ENCODE measurements around the gene NTM. TPM values are rescaled to one million over a fixed set of nuclear protein-coding genes. Genes with fewer than 3 reads are reported as not detected.

Gene NTM
- total RNA-seq, 1 donor: not detected

- DNase-seq (ENCODE audit: low read depth in 2 of 3, low spot score in 2 of 3): no peak
Observed at GRCh38 chr11:131592152-131592551, 221.7 kb downstream of the NTM start.

GRCh38 chr11:131592734-131593133 is 222.3 kb downstream of the NTM start:
- no peak for DNase-seq (ENCODE audit: low read depth in 2 of 3, low spot score in 2 of 3)

- DNase-seq (ENCODE audit: low read depth in 2 of 3, low spot score in 2 of 3): no peak
Observed at GRCh38 chr11:131593301-131593700, 222.9 kb downstream of the NTM start.

GRCh38 chr11:131595797-131596196 is 225.4 kb downstream of the NTM start:
- no peak for DNase-seq (ENCODE audit: low read depth in 2 of 3, low spot score in 2 of 3)

DNA sequence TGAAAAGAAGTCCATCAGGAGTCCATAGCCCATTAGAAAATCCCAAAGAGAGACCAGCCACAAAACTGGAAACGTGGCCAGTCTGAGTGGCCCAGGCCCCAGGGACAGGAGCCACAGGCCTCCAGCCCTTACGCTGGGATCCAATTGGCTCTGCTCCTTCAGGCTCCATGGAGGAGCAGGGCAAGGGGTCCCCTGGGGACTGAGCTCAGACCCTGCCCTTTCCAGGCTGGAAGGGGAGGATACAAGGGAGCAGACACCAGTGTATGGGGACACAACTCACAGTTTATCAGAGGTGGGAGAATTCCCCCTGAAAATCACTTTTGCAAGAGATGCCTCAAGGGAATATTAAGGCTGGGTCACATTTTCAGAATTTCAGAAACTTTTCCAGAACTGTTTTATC is 227.5 kb downstream of the NTM start:
- DNase-seq (ENCODE audit: low read depth in 2 of 3, low spot score in 2 of 3): no peak

DNA sequence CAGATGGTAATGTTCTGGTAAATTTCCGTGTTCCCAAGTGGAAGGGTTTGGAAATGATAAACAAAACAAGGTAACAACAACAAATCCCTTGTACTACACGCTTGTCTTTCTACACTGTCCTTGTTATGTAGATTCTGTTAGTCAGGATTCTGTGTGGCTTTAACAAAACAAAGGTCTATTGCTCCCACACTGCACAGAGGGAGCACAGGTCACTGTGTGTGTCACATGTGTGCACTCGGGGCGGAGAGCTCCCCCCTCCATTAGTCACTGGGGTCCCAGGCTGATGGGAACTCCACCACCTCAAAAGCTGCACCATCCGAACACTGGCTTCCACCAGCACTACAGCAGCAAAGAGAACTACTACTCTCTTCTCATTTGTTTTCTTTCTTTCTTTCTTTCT is 227.9 kb downstream of the NTM start:
- DNase-seq (ENCODE audit: low read depth in 2 of 3, low spot score in 2 of 3): no peak

- DNase-seq (ENCODE audit: low read depth in 2 of 3, low spot score in 2 of 3): no peak
Observed at GRCh38 chr11:131599285-131599684, 228.9 kb downstream of the NTM start.

GRCh38 chr11:131600628-131601027 is 230.2 kb downstream of the NTM start:
- no peak for DNase-seq (ENCODE audit: low read depth in 2 of 3, low spot score in 2 of 3)

GRCh38 chr11:131601586-131601985 is 231.2 kb downstream of the NTM start:
- no peak for DNase-seq (ENCODE audit: low read depth in 2 of 3, low spot score in 2 of 3)

DNA sequence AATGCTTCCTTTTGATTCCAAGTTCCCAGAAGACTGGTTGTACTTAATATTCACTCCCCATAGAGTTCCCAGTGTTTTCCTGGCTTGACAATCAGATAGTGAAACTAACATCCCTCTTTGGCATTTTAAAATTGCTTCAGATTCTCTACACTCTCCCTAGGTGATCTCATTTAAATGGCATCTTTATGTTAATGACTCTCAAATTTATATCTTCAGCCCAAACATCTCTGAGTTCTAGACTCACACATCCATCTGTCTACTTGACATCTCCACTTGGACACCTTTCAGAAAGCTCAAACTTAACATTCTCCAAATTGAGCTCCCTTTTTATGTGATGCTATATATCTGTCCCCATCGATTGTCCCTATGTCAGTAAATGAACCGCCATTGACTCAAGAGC is 232.0 kb downstream of the NTM start:
- no peak for DNase-seq (ENCODE audit: low read depth in 2 of 3, low spot score in 2 of 3)

GRCh38 chr11:131606811-131607335 is 236.5 kb downstream of the NTM start:
- DNase-seq (ENCODE audit: low read depth in 2 of 3, low spot score in 2 of 3): no peak

GRCh38 chr11:131609337-131609736 is 238.9 kb downstream of the NTM start:
- peak in 1 of 3 donors; percentile 36 for DNase-seq (ENCODE audit: low read depth in 2 of 3, low spot score in 2 of 3)

DNA sequence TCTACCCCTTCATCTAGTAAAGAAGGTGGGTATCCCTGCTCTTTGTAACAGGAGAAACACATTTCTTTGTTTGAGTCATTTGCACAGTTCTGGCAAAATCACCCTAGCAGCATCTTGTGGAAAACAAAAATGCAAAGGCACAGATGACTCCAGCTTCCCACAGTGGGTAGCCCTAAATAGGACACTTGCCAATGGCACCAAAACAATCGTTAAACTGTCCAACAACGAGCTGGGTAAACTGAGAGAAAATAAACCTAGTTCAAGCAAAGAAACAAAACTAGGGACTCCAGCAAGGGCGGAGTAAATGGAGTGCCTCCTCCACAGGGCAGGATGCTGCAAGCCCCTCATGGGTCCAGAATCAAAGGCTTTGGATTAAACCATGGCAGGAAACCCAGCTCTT is 239.5 kb downstream of the NTM start:
- no peak for DNase-seq (ENCODE audit: low read depth in 2 of 3, low spot score in 2 of 3)

GRCh38 chr11:131611322-131611721 is 240.9 kb downstream of the NTM start:
- no peak for DNase-seq (ENCODE audit: low read depth in 2 of 3, low spot score in 2 of 3)

DNA sequence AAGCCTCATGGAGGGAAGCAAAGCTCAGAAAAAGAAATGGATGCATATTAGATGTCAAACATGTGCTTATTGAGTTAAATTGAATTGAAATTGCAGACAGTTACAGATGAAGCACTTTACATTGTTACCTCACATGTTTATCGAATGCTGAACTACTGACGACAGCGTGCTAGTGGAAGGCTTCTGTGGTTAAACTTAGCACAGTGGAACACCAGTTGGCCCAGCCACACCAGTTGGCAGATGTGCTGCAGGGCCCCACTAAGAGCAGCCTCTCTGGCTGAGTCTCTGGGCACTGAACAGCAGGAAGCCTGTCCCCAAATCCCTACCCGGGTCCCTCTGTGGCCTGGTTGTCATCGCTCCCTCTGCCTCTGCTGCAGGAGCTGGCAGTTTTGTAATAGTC is 242.1 kb downstream of the NTM start:
- no peak for DNase-seq (ENCODE audit: low read depth in 2 of 3, low spot score in 2 of 3)

DNA sequence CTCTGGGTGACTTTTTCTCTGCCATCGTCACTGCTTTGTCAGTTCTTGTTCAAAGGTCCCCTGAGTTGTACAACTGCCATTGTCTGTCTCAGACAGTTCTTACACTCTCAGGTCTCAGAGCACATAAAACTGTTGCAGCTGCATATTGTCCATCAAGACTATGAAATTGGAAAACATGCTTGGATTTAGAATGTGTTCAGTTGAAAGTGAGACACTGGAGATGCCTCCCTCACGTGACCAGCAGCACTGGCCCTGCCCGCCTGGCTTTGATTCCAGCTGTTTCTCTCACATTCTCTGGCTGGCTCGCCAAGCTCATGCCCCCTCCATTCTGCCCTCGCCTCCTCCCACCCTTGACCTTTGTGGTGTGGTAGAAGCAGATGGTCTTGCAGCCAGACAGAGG is 244.2 kb downstream of the NTM start:
- no peak for DNase-seq (ENCODE audit: low read depth in 2 of 3, low spot score in 2 of 3)

GRCh38 chr11:131615611-131616010 is 245.2 kb downstream of the NTM start:
- DNase-seq (ENCODE audit: low read depth in 2 of 3, low spot score in 2 of 3): no peak

DNA sequence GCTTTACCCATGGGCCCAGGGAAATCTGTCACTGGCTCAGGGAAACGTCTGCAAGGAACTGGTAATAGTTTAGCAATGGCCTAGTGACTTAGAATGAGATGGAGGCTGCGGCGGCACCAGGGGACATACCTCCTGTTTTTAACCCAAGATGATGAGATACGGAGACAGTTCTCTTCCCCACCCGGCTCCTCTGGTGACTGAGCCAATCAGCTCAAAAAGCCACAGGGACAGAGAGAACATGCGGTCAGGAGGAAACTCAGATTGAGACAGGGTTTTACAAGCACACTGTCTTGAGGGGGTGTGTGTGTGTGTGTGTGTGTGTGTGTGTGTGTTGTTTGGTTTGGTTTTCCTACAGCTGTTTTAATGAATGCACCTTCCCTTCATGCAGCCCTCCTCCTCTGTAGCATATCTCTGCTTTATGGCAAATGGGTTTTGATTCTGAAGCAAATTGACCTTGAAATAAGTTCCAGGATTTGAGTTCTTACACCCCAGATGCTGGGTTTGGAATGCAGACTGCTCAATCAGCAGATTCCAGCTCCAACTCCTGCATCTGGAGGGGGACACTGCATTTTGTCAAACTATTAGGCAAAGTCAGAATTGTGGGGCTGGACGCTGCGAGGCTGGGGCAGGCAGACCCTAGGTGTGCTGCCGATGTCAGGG is 246.2 kb downstream of the NTM start:
- peak in 1 of 3 donors; percentile 57 for DNase-seq (ENCODE audit: low read depth in 2 of 3, low spot score in 2 of 3)

GRCh38 chr11:131618201-131618600 is 247.8 kb downstream of the NTM start:
- no peak for DNase-seq (ENCODE audit: low read depth in 2 of 3, low spot score in 2 of 3)

DNA sequence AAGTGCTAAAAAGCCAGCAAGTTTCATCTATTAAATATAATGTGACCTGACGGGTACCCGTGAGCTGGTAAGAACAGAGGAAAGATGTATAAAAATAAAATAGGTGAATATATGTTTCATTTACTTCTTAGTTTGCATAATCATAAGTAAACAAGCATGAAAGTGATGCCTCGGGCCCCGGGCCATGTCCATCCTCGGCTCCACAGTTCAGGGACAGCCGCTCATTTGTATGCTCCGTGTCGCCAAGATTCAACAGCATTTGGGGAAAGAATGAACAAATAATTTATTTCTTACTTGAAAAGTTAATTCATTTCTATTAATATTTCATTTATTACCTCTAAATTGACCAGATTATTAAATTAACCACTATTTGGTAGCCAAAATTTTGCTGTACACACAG is 251.8 kb downstream of the NTM start:
- no peak for DNase-seq (ENCODE audit: low read depth in 2 of 3, low spot score in 2 of 3)

GRCh38 chr11:131624531-131624930 is 254.1 kb downstream of the NTM start:
- DNase-seq (ENCODE audit: low read depth in 2 of 3, low spot score in 2 of 3): no peak

GRCh38 chr11:131626788-131627187 is 256.4 kb downstream of the NTM start:
- peak in 2 of 3 donors; percentile 33 to 80 for DNase-seq (ENCODE audit: low read depth in 2 of 3, low spot score in 2 of 3)

GRCh38 chr11:131628739-131629138 is 258.3 kb downstream of the NTM start:
- no peak for DNase-seq (ENCODE audit: low read depth in 2 of 3, low spot score in 2 of 3)

Measured in hematopoietic multipotent progenitor cell (in vitro differentiated cells).